HepG2 (cell line): ENCODE measurements around the gene FRAS1. TPM values are rescaled to one million over a fixed set of nuclear protein-coding genes. Genes with fewer than 3 reads are reported as not detected.

Source experiments
- BCL6 ChIP-seq: IDR thresholded peaks from 2 replicates; pipeline ENCODE4 v1.6.1; 2016; ENCODE audit warnings: missing genetic modification reagents, missing compliant biosample characterization
- GATAD2A ChIP-seq: IDR thresholded peaks from 2 replicates; pipeline ENCODE4 v1.6.1; 2016
- HMG20B ChIP-seq: conservative IDR thresholded peaks from 2 replicates; pipeline ENCODE4 v1.6.1; 2016; ENCODE audit warnings: missing genetic modification reagents, missing compliant biosample characterization
- HMGXB3 ChIP-seq: sonication (generic); formaldehyde crosslinking; IDR thresholded peaks from 2 replicates; pipeline ENCODE4 v1.4.0; 2020; ENCODE audit warnings: missing genetic modification reagents, borderline replicate concordance
- PCBP1 ChIP-seq: fragments of 200-400 bp; formaldehyde crosslinking; IDR thresholded peaks from 2 replicates; pipeline ENCODE4 v1.6.1; 2017; ENCODE audit warnings: mild to moderate bottlenecking, low read depth, low read length, borderline replicate concordance
- RFX1 ChIP-seq: fragments of 450-650 bp; IDR thresholded peaks from 2 replicates; pipeline ENCODE4 v1.6.1; 2017
- SNAI1 ChIP-seq: sonication (generic); formaldehyde crosslinking; IDR thresholded peaks from 2 replicates; pipeline ENCODE4 v1.5.0; 2020; ENCODE audit warnings: mild to moderate bottlenecking, missing genetic modification reagents, borderline replicate concordance
- TEAD3 ChIP-seq: optimal IDR thresholded peaks from 2 replicates; pipeline ENCODE3; 2016; ENCODE audit warnings: borderline replicate concordance
- YY1 ChIP-seq: IDR thresholded peaks from 2 replicates; pipeline ENCODE4 v1.6.1; 2011; ENCODE audit warnings: low read length, low read depth, moderate library complexity, mild to moderate bottlenecking; ENCODE audit not compliant: insufficient read depth, insufficient replicate concordance
- ZBTB10 ChIP-seq: sonication (generic); formaldehyde crosslinking; IDR thresholded peaks from 2 replicates; pipeline ENCODE4 v1.4.0; 2020; ENCODE audit warnings: missing genetic modification reagents, borderline replicate concordance
- ZNF24 ChIP-seq: fragments of 450-650 bp; IDR thresholded peaks from 2 replicates; pipeline ENCODE4 v1.6.1; 2017; ENCODE audit warnings: antibody characterized with exemption, mild to moderate bottlenecking
- ZNF263 ChIP-seq: sonication (generic); formaldehyde crosslinking; IDR thresholded peaks from 2 replicates; pipeline ENCODE4 v1.4.0; 2020; ENCODE audit warnings: missing genetic modification reagents
- ZNF547 ChIP-seq: sonication (generic); formaldehyde crosslinking; IDR thresholded peaks from 2 replicates; pipeline ENCODE4 v1.5.1; 2020; ENCODE audit warnings: mild to moderate bottlenecking, missing genetic modification reagents
- ZNF713 ChIP-seq: sonication (generic); formaldehyde crosslinking; IDR thresholded peaks from 2 replicates; pipeline ENCODE4 v1.4.0; 2020; ENCODE audit warnings: mild to moderate bottlenecking, missing genetic modification reagents
- ZNF772 ChIP-seq: sonication (generic); formaldehyde crosslinking; IDR thresholded peaks from 2 replicates; pipeline ENCODE4 v1.5.0; 2020; ENCODE audit warnings: mild to moderate bottlenecking, missing genetic modification reagents
- ZSCAN29 ChIP-seq: sonication (generic); formaldehyde crosslinking; conservative IDR thresholded peaks from 2 replicates; pipeline ENCODE4 v1.4.0; 2020; ENCODE audit warnings: mild to moderate bottlenecking, missing genetic modification reagents
- polyA plus RNA-seq, 8 experiments: library from polyadenylated mRNA; depleted of rRNA in 3 of 8; stranded (reverse) in 7 of 8; unstranded in 1 of 8; fragments of >200 nt; fragmentation: Illumina TruSeq in 4 of 8; extraction: Trizol in 4 of 8; gene quantifications; 2 replicates each; pipeline versions ENCODE4 v1.2.1 to v1.2.3, GENCODE V29; 2011 to 2016; ENCODE audit warnings: low read depth in 4 of 8, missing spikeins in 1 of 8, mixed read lengths in 1 of 8; ENCODE audit not compliant: insufficient read depth in 1 of 8
- total RNA-seq, 5 experiments: library from RNA; depleted of rRNA; stranded (reverse); fragments of >200 nt; fragmentation: Illumina TruSeq; extraction: Trizol; gene quantifications; 2 replicates each; pipeline ENCODE4 v1.2.3, GENCODE V29; 2016; ENCODE audit warnings: low read depth in 1 of 5
- TF ChIP-seq, protein P1 (sequence below): sonication (generic); formaldehyde crosslinking; IDR thresholded peaks from 2 replicates; pipeline ENCODE4 v1.5.1; 2020; ENCODE audit warnings: missing genetic modification reagents, mild to moderate bottlenecking, borderline replicate concordance
- TF ChIP-seq, protein P2 (sequence below): IDR thresholded peaks from 2 replicates; pipeline ENCODE4 v1.4.0; 2020; ENCODE audit warnings: mild to moderate bottlenecking, missing genetic modification reagents

The FRAS1 gene
- total and polyA plus RNA-seq, 2 of the 13 experiments (the other 11 are each of a cell fraction or from before 2014, with no cell fraction given), result 22.5 to 31.6 TPM

DNA sequence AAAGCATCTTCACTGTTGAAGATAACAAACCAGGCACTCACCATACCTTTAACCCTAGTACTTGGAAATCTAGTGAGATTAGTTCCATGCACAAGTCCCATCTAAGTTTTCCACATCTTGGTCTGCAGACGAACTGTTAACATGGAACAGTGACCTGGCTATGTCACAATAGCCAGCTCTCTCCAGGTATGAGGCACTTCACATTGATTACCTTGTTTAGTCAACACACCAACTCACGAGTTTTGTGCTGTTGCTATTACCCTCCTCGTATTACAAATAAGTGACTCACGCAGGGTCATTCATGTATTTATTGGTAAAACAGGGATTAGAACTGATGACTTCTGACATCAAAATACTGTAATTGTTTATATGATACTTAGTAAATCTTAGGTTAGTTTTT is 36.4 kb upstream of the FRAS1 start (continued):
- TF ChIP-seq ZBTB10 (no peak), RFX1 (no peak), SNAI1 (CRISPR knock-in tag) (no peak), ZNF772 (CRISPR knock-in tag) (no peak), HMGXB3 (CRISPR knock-in tag) (no peak), YY1 (no peak), ZNF547 (CRISPR knock-in tag) (no peak), ZNF24 (no peak), BCL6 (CRISPR knock-in tag) (peak; percentile 77), TEAD3 (CRISPR knock-in tag) (peak; percentile 16), ZNF713 (CRISPR knock-in tag) (no peak), GATAD2A (CRISPR knock-in tag) (peak; percentile 60), HMG20B (CRISPR knock-in tag) (no peak), ZNF263 (CRISPR knock-in tag) (no peak), PCBP1 (no peak), ZSCAN29 (CRISPR knock-in tag) (no peak)
- TF ChIP-seq, protein P1, sequence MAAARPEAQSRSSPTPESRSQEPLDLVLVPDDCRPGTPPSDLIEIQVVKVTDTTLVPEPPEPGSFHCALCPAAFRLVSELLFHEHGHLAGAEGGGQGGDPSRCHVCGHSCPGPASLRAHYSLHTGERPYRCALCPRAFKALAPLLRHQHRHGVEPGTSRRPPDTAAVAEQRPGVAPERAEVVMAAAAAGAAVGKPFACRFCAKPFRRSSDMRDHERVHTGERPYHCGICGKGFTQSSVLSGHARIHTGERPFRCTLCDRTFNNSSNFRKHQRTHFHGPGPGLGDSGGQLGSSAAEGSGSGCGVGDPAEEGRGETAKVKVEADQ (CRISPR knock-in tag), result no peak
- TF ChIP-seq, protein P2, sequence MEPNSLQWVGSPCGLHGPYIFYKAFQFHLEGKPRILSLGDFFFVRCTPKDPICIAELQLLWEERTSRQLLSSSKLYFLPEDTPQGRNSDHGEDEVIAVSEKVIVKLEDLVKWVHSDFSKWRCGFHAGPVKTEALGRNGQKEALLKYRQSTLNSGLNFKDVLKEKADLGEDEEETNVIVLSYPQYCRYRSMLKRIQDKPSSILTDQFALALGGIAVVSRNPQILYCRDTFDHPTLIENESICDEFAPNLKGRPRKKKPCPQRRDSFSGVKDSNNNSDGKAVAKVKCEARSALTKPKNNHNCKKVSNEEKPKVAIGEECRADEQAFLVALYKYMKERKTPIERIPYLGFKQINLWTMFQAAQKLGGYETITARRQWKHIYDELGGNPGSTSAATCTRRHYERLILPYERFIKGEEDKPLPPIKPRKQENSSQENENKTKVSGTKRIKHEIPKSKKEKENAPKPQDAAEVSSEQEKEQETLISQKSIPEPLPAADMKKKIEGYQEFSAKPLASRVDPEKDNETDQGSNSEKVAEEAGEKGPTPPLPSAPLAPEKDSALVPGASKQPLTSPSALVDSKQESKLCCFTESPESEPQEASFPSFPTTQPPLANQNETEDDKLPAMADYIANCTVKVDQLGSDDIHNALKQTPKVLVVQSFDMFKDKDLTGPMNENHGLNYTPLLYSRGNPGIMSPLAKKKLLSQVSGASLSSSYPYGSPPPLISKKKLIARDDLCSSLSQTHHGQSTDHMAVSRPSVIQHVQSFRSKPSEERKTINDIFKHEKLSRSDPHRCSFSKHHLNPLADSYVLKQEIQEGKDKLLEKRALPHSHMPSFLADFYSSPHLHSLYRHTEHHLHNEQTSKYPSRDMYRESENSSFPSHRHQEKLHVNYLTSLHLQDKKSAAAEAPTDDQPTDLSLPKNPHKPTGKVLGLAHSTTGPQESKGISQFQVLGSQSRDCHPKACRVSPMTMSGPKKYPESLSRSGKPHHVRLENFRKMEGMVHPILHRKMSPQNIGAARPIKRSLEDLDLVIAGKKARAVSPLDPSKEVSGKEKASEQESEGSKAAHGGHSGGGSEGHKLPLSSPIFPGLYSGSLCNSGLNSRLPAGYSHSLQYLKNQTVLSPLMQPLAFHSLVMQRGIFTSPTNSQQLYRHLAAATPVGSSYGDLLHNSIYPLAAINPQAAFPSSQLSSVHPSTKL (CRISPR knock-in tag), result peak; percentile 25; the same call in 1 of the 2 replicates
